ENCODE measurements around the gene TOR2A. TPM values are rescaled to one million over a fixed set of nuclear protein-coding genes. Genes with fewer than 3 reads are reported as not detected.
A peak's percentile ranks its signal among the peaks of the same experiment; 100 is the strongest.

The TOR2A gene
- total and polyA plus RNA-seq, 9 of the 15 experiments (the other 6 are each of a cell fraction or from before 2014, with no cell fraction given) = 0.80 to 25.9 (median 11.1) TPM

DNA sequence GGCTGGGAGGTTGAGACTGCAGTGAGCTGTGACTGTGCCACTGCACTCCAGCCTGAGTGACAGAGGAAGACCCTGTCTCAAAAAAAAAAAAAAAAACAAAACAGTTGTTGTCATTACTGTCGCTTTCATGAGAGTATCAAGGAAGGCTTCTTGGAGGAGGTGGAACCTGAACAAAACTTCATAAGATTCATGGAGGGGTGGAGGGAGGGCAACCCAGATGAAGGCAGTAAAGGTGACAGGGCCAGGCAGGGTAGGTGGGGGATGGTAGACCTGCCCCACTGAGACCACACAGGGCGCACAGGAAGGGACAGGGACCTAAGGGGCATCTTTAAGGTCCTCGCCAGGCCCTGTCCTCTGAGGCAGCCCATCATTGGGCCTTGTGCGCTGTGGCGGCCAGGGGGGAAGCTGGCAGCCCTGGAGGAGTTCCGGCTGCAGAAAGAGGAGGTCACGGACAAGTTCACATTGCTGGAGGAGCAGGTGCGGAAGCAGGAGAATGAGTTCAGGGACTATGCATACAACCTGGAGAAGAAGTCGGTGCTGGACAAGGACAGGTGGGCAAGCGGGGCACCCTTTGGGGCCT is 24.8 kb downstream of the TOR2A start:
- no TSS peak for BruUV-seq (replicated peaks)
- 0 out of 2 replicates have a peak, but pooled peaks cover 4% of the 10 kb centered on the region for H3K9me3 ChIP-seq (replicated peaks; ENCODE audit: control insufficient read depth, insufficient read depth, low read depth, low read length)
- intact Hi-C loops (cut with micrococcal nuclease) (no loop called here), in situ Hi-C loops (cut with MboI) (no loop called here)
- no peak overlapping the region for H3K27ac ChIP-seq (ENCODE audit: extremely low read depth, low read depth, low read length)
- no peak overlapping the region for H3K4me2 ChIP-seq (ENCODE audit: insufficient read depth, low read length)
- H3K79me2 ChIP-seq (ENCODE audit: control insufficient read depth, insufficient read depth, low read length) = 0 out of 3 replicates have a peak, but pooled peaks cover 3% of the 10 kb centered on the region
- no peaks in the 10 kb centered on the region for H3K27me3 ChIP-seq (ENCODE audit: control insufficient read depth in 2 of 2, insufficient read depth in 2 of 2, low read length in 2 of 2)
- 84% methylated on average over 7 of the region's 10 CpGs for WGBS (ENCODE audit: insufficient coverage, low coverage, missing lambda C conversion rate)
- DNase-seq (ENCODE audit: extremely low read depth in 1 of 4, low spot score in 3 of 4) = no peak
- ChIA-PET POLR2A (interaction anchor here (1.1 kb wide), 1 partner anchor 13 kb away, joined by 3 read pairs; no protein-coding TSS in a partner anchor), CTCF (ENCODE audit: low intra/inter-chr PET ratio) (no interaction called here)
- TF ChIP-seq BCOR (IDR thresholded peaks at IDR 0.05) (peak; percentile 20; the same call in 1 of the 2 replicates), ZFP36 (IDR thresholded peaks at IDR 0.05; ENCODE audit: low read depth, low read length, partially characterized antibody) (peak; percentile 84), PHB (CRISPR knock-in tag; IDR thresholded peaks at IDR 0.05) (no peak)
- TF ChIP-seq, protein P1, sequence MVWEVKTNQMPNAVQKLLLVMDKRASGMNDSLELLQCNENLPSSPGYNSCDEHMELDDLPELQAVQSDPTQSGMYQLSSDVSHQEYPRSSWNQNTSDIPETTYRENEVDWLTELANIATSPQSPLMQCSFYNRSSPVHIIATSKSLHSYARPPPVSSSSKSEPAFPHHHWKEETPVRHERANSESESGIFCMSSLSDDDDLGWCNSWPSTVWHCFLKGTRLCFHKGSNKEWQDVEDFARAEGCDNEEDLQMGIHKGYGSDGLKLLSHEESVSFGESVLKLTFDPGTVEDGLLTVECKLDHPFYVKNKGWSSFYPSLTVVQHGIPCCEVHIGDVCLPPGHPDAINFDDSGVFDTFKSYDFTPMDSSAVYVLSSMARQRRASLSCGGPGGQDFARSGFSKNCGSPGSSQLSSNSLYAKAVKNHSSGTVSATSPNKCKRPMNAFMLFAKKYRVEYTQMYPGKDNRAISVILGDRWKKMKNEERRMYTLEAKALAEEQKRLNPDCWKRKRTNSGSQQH (CRISPR knock-in tag; IDR thresholded peaks at IDR 0.05) = no peak
- TF ChIP-seq, protein P2, sequence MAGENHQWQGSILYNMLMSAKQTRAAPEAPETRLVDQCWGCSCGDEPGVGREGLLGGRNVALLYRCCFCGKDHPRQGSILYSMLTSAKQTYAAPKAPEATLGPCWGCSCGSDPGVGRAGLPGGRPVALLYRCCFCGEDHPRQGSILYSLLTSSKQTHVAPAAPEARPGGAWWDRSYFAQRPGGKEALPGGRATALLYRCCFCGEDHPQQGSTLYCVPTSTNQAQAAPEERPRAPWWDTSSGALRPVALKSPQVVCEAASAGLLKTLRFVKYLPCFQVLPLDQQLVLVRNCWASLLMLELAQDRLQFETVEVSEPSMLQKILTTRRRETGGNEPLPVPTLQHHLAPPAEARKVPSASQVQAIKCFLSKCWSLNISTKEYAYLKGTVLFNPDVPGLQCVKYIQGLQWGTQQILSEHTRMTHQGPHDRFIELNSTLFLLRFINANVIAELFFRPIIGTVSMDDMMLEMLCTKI (IDR thresholded peaks at IDR 0.05; ENCODE audit: partially characterized antibody) = no peak
- no peaks in the 10 kb centered on the region for H3K9me1 ChIP-seq (ENCODE audit: control insufficient read depth, insufficient read depth, low read length)
- 0 out of 4 replicates have a peak overlapping the region, but pooled peaks of 1 of the 2 experiments have one; percentile 1 for H3K9ac ChIP-seq (ENCODE audit: insufficient read depth in 1 of 2, low read depth in 2 of 2, low read length in 2 of 2)
- FAIRE-seq = no peak
- H3K4me3 ChIP-seq = no peak overlapping the region
- no peak for ATAC-seq
- peaks cover 4 to 58% of the 10 kb centered on the region in 2 experiments; a peak in 3 of 5 replicates for H3K4me1 ChIP-seq (replicated peaks in 1 of 2; ENCODE audit: control insufficient read depth in 2 of 2, insufficient read depth in 2 of 2, low read length in 2 of 2)
- no peaks in the 10 kb centered on the region for H3K36me3 ChIP-seq (ENCODE audit: control insufficient read depth, insufficient read depth, low read length)
- H2AFZ ChIP-seq (ENCODE audit: low read depth, low read length) = no peak overlapping the region
- peaks cover 3% of the 10 kb centered on the region; the same call in 1 of the 2 replicates for H4K20me1 ChIP-seq (replicated peaks; ENCODE audit: control insufficient read depth, insufficient read depth, low read length)
